Endothelial cell (in vitro differentiated cells): ENCODE results near the gene DICER1. TPM values are rescaled to one million over a fixed set of nuclear protein-coding genes. Genes with fewer than 3 reads are reported as not detected.
"Not testable (repeated sequence)": the region's sequence is repeated elsewhere in the genome, so short reads cannot be mapped to it uniquely, and the experiment has no call there.

Experiments used
- DNase-seq: peaks from one replicate; pipeline ENCODE4 v3.0.0; 2021; ENCODE audit warnings: low spot score
- H3K27ac Mint-ChIP-seq: one replicate; pipeline ENCODE4 v1.8.0; 2021; ENCODE audit warnings: mixed read lengths, inconsistent platforms; ENCODE audit not compliant: unreplicated experiment
- H3K27me3 Mint-ChIP-seq: one replicate; pipeline ENCODE4 v1.8.0; 2021; ENCODE audit warnings: mild to moderate bottlenecking, moderate library complexity, mixed read lengths, inconsistent platforms; ENCODE audit not compliant: unreplicated experiment
- H3K36me3 Mint-ChIP-seq: one replicate; pipeline ENCODE4 v1.8.0; 2021; ENCODE audit warnings: mild to moderate bottlenecking, low read depth, mixed read lengths, inconsistent platforms; ENCODE audit not compliant: unreplicated experiment
- H3K4me1 Mint-ChIP-seq: one replicate; pipeline ENCODE4 v1.8.0; 2021; ENCODE audit warnings: mild to moderate bottlenecking, mixed read lengths, inconsistent platforms; ENCODE audit not compliant: unreplicated experiment
- H3K4me3 Mint-ChIP-seq: one replicate; pipeline ENCODE4 v1.8.0; 2021; ENCODE audit warnings: mild to moderate bottlenecking, mixed read lengths, inconsistent platforms; ENCODE audit not compliant: unreplicated experiment
- H3K9me3 Mint-ChIP-seq: one replicate; pipeline ENCODE4 v1.8.0; 2021; ENCODE audit warnings: mixed read lengths, inconsistent platforms; ENCODE audit not compliant: unreplicated experiment
- CTCF ChIP-seq: fragments of 200-600 bp; sonication (generic); IDR thresholded peaks from one replicate; pipeline ENCODE4 v1.5.0; 2021; ENCODE audit warnings: antibody characterized with exemption; ENCODE audit not compliant: unreplicated experiment
- total RNA-seq: library from RNA; stranded (reverse); fragmentation: NEBNext Ultra II Directional; extraction: Animal tissue kit (Norgen Biotek cat#: 25700); gene quantifications from one replicate; pipeline ENCODE4 v1.2.1, GENCODE V29; 2021; ENCODE audit not compliant: unreplicated experiment

Gene DICER1
- total RNA-seq, 1 donor from 2014 or later = 69.2 TPM

GRCh38 chr14:95138876-95139275 is 18.5 kb downstream of the DICER1 start:
- no peaks in the 10 kb centered on the region for H3K27me3 Mint-ChIP-seq
- no peak for TF ChIP-seq CTCF
- H3K4me3 Mint-ChIP-seq = peak overlapping the region; percentile 51
- DNase-seq = no peak
- no peaks in the 10 kb centered on the region for H3K9me3 Mint-ChIP-seq
- peaks cover 14% of the 10 kb centered on the region for H3K4me1 Mint-ChIP-seq
- no peaks in the 10 kb centered on the region for H3K36me3 Mint-ChIP-seq
- peak overlapping the region; percentile 48 for H3K27ac Mint-ChIP-seq

- H3K36me3 Mint-ChIP-seq, H3K27me3 Mint-ChIP-seq, DNase-seq, H3K4me3 Mint-ChIP-seq, H3K9me3 Mint-ChIP-seq: not testable (repeated sequence)
- Mint-ChIP-seq H3K27ac (peak overlapping the region; percentile 87), H3K4me1 (peaks cover 15% of the 10 kb centered on the region)
These were observed 18.9 kb downstream of the DICER1 start for GRCh38 chr14:95138455-95138854.

GRCh38 chr14:95137804-95138167 is 19.5 kb downstream of the DICER1 start:
- H3K27ac Mint-ChIP-seq = peak overlapping the region; percentile 89
- H3K4me1 Mint-ChIP-seq = peaks cover 18% of the 10 kb centered on the region
- no peak for TF ChIP-seq CTCF
- no peak overlapping the region for H3K4me3 Mint-ChIP-seq
- no peaks in the 10 kb centered on the region for H3K27me3 Mint-ChIP-seq
- no peaks in the 10 kb centered on the region for H3K36me3 Mint-ChIP-seq
- no peak for DNase-seq
- H3K9me3 Mint-ChIP-seq = no peaks in the 10 kb centered on the region

- H3K4me3 Mint-ChIP-seq = no peak overlapping the region
- TF ChIP-seq CTCF = no peak
- H3K9me3 Mint-ChIP-seq = no peaks in the 10 kb centered on the region
- no peak for DNase-seq
- no peaks in the 10 kb centered on the region for H3K27me3 Mint-ChIP-seq
- peaks cover 18% of the 10 kb centered on the region for H3K4me1 Mint-ChIP-seq
- no peaks in the 10 kb centered on the region for H3K36me3 Mint-ChIP-seq
- peak overlapping the region; percentile 89 for H3K27ac Mint-ChIP-seq
These were observed 20.0 kb downstream of the DICER1 start for GRCh38 chr14:95137164-95137803.

GRCh38 chr14:95136631-95137030 is 20.7 kb downstream of the DICER1 start:
- Mint-ChIP-seq H3K27ac (peak overlapping the region; percentile 49), H3K4me1 (peaks cover 18% of the 10 kb centered on the region), H3K27me3 (no peaks in the 10 kb centered on the region), H3K9me3 (no peaks in the 10 kb centered on the region), H3K36me3 (no peaks in the 10 kb centered on the region), H3K4me3 (no peak overlapping the region)
- DNase-seq = no peak
- TF ChIP-seq CTCF = no peak
